SK-N-SH (cell line): ENCODE results near the gene ZNF580. TPM values are rescaled to one million over a fixed set of nuclear protein-coding genes. Genes with fewer than 3 reads are reported as not detected.

Experiments used
- EZH2phosphoT487 ChIP-seq: fragments of 200-600 bp; sonication (generic); IDR thresholded peaks from 2 replicates; pipeline ENCODE4 v1.6.1; 2017; ENCODE audit warnings: low read depth, mixed run types, mild to moderate bottlenecking, antibody characterized with exemption, moderate library complexity, borderline replicate concordance
- FOSL2 ChIP-seq: IDR thresholded peaks from 2 replicates; pipeline ENCODE4 v1.4.0; 2012; ENCODE audit warnings: low read depth, mild to moderate bottlenecking, moderate library complexity, borderline replicate concordance
- FOXJ3 ChIP-seq: sonication (generic); formaldehyde crosslinking; IDR thresholded peaks from 2 replicates; pipeline ENCODE4 v1.5.1; 2020; ENCODE audit warnings: mild to moderate bottlenecking, missing genetic modification reagents
- GABPA ChIP-seq: IDR thresholded peaks from 2 replicates; pipeline ENCODE4 v1.4.0; 2012; ENCODE audit warnings: low read depth, mild to moderate bottlenecking
- IRF3 ChIP-seq: fragments of 150-350 bp; IDR thresholded peaks from 2 replicates; pipeline ENCODE4 v1.6.1; 2016; ENCODE audit warnings: mild to moderate bottlenecking, low read depth, low read length
- JUND ChIP-seq: IDR thresholded peaks from 2 replicates; pipeline ENCODE4 v1.4.0; 2012
- MAX ChIP-seq: IDR thresholded peaks from 2 replicates; pipeline ENCODE4 v1.4.0; 2012; ENCODE audit warnings: low read depth
- NRF1 ChIP-seq: IDR thresholded peaks from 2 replicates; pipeline ENCODE4 v1.6.1; 2012; ENCODE audit warnings: low read depth, mild to moderate bottlenecking, low read length
- RAD21 ChIP-seq: IDR thresholded peaks from 2 replicates; pipeline ENCODE4 v1.6.1; 2012; ENCODE audit warnings: mild to moderate bottlenecking, low read length
- REST ChIP-seq: IDR thresholded peaks from 2 replicates; pipeline ENCODE4 v1.6.1; 2012; ENCODE audit warnings: mild to moderate bottlenecking, low read depth, low read length, moderate library complexity
- RFX5 ChIP-seq: IDR thresholded peaks from 2 replicates; pipeline ENCODE4 v1.6.1; 2012; ENCODE audit warnings: mild to moderate bottlenecking, improper control_type of control experiment, low read length
- RXRA ChIP-seq: IDR thresholded peaks from 2 replicates; pipeline ENCODE4 v1.4.0; 2012; ENCODE audit warnings: low read depth, mild to moderate bottlenecking, borderline replicate concordance
- SIN3A ChIP-seq: IDR thresholded peaks from 2 replicates; pipeline ENCODE4 v1.6.1; 2012; ENCODE audit warnings: low read depth, mild to moderate bottlenecking, low read length, moderate library complexity, borderline replicate concordance
- SMC3 ChIP-seq: IDR thresholded peaks from 2 replicates; pipeline ENCODE4 v1.6.1; 2012; ENCODE audit warnings: low read depth, low read length, improper control_type of control experiment
- TAF1 ChIP-seq: IDR thresholded peaks from 2 replicates; pipeline ENCODE4 v1.6.1; 2012; ENCODE audit warnings: low read depth, mild to moderate bottlenecking, low read length, moderate library complexity, borderline replicate concordance
- USF1 ChIP-seq: IDR thresholded peaks from 2 replicates; pipeline ENCODE4 v1.4.0; 2012; ENCODE audit warnings: low read depth, borderline replicate concordance
- USF2 ChIP-seq: fragments of 150-350 bp; IDR thresholded peaks from 2 replicates; pipeline ENCODE4 v1.6.1; 2017; ENCODE audit warnings: antibody characterized with exemption, low read length, low read depth, borderline replicate concordance
- ZBTB33 ChIP-seq: IDR thresholded peaks from 2 replicates; pipeline ENCODE4 v1.4.0; 2012; ENCODE audit warnings: low read depth, borderline replicate concordance
- polyA plus RNA-seq, 3 experiments: library from polyadenylated mRNA; depleted of rRNA; stranded (reverse); fragments of >200 nt; gene quantifications; 2 replicates each; pipeline ENCODE4 v1.2.3, GENCODE V29; 2012

Gene ZNF580
- polyA plus RNA-seq, 1 of the 3 experiments (the other 2 are of a cell fraction): 21.9 TPM

- TF ChIP-seq EZH2phosphoT487 (no peak), FOSL2 (no peak), ZBTB33 (peak; percentile 43), TAF1 (peak; percentile 46; the same call in 1 of the 2 replicates), REST (no peak), SIN3A (peak; percentile 68; the same call in 1 of the 2 replicates), FOXJ3 (CRISPR knock-in tag) (no peak), SMC3 (peak; percentile 74), USF1 (no peak), JUND (no peak), MAX (peak; percentile 80), IRF3 (no peak), RAD21 (peak; percentile 61), RFX5 (peak; percentile 67), NRF1 (peak; percentile 92), USF2 (no peak), GABPA (peak; percentile 81), RXRA (no peak)
Observed at GRCh38 chr19:55653651-55654322, 13.0 kb downstream of the ZNF580 start (continued).
